Nucleus accumbens (tissue), 56 donors: ENCODE results near the gene HAUS7.
"Not testable (repeated sequence)": the region's sequence is repeated elsewhere in the genome, so short reads cannot be mapped to it uniquely, and the experiment has no call there.

Experiments
- DNase-seq, 56 donors: peaks; one replicate each; lab custom pipeline; 2025; lab: John Stamatoyannopoulos, UW

The HAUS7 gene

GRCh38 chrX:153412746-153413720 is 57.3 kb downstream of the HAUS7 start:
- no peak for DNase-seq

- DNase-seq: no peak
Observed at GRCh38 chrX:153411988-153412574, 58.3 kb downstream of the HAUS7 start.

- peak in 17 of 56 donors; percentile 1 to 38 (median 11) for DNase-seq
Observed at GRCh38 chrX:153411255-153411987, 59.0 kb downstream of the HAUS7 start, which contains the start of gene ZFP92. ZFP92 (plus strand) TSS chrX:153411472; CDS start chrX:153418323, 6,851 bp downstream.

- DNase-seq: no peak
Observed at GRCh38 chrX:153410888-153411254, 59.5 kb downstream of the HAUS7 start.

- DNase-seq: no peak
Observed at GRCh38 chrX:153410373-153410772, 60.0 kb downstream of the HAUS7 start.

- DNase-seq: no peak
Observed at GRCh38 chrX:153409414-153410101, 60.8 kb downstream of the HAUS7 start.

GRCh38 chrX:153408871-153409351 is 61.5 kb downstream of the HAUS7 start:
- DNase-seq: no peak

GRCh38 chrX:153408221-153408721 is 62.1 kb downstream of the HAUS7 start:
- DNase-seq: no peak

- no peak for DNase-seq
Observed at GRCh38 chrX:153407736-153408135, 62.6 kb downstream of the HAUS7 start.

- no peak for DNase-seq
Observed at GRCh38 chrX:153406903-153407302, 63.5 kb downstream of the HAUS7 start.

- DNase-seq: no peak
Observed at GRCh38 chrX:153406011-153406410, 64.4 kb downstream of the HAUS7 start.

GRCh38 chrX:153405426-153405825 is 65.0 kb downstream of the HAUS7 start:
- DNase-seq: peak in 1 of 56 donors; percentile 16

- DNase-seq: not testable (repeated sequence)
Observed at GRCh38 chrX:153404333-153404732, 66.0 kb downstream of the HAUS7 start.

GRCh38 chrX:153401133-153401764 is 69.1 kb downstream of the HAUS7 start, which contains the start of gene PNMA6E:
PNMA6E (minus strand) TSS chrX:153401350; CDS start chrX:153398849, 2,501 bp downstream.
- no peak for DNase-seq

GRCh38 chrX:153400146-153401132 is 69.9 kb downstream of the HAUS7 start:
- no peak for DNase-seq

- DNase-seq: no peak
Observed at GRCh38 chrX:153398275-153398960, 72.0 kb downstream of the HAUS7 start.
